ENCODE results near the gene PIP5K1B.

Gene PIP5K1B

DNA sequence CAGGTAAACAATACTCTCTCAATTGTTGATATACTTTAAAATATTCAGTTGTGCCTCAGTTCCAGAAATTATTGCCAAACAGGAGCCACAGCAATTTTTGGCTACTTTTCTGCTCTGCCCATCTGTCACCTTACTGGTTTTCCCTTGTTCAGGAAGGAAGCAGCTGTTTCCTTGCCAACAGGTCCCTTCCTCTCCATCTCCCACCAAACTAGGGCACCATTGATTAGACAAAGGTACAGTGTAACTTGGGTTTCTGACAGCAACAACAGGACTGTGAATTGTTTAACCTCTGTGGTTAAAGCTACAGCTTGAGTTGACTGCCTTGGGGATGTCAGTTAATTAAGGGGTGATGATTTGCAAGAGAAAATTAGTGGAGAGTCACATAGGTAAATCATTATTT lies 76.9 kb downstream of the PIP5K1B start:
- peaks cover 27% of the 10 kb centered on the region for H3K4me1 ChIP-seq (ENCODE audit: control insufficient read depth, insufficient read depth, low read length)
- H3K27me3 ChIP-seq (ENCODE audit: control insufficient read depth, insufficient read depth, low read length): no peaks in the 10 kb centered on the region
- no peak overlapping the region for H3K9ac ChIP-seq (ENCODE audit: low read length)
- peaks cover 3% of the 10 kb centered on the region for H3K36me3 ChIP-seq (ENCODE audit: control insufficient read depth, insufficient read depth, low read length)
- H3K27ac ChIP-seq (ENCODE audit: low read depth, low read length): no peak overlapping the region
- no peak overlapping the region for H3K4me3 ChIP-seq (ENCODE audit: low read length)

DNA sequence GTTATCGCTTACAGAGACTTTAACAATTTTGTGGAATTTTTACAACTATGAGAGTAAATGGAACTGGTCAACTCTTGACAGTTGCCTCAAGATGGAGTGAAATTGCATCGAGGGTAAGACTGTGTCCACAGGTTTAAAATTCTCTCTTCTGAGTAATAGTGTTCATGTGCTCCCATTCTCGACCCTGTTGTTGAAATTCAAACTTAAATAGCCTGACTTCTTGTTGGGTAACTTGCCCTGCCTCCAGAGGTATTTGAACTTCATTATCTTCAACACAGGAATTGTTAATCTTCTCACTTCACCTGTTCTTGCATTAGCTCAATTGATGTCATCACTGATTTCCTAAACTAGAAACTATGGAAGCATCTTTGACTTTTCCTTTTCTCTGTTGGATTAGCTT lies 77.5 kb downstream of the PIP5K1B start:
- no peaks in the 10 kb centered on the region for H3K27me3 ChIP-seq (ENCODE audit: control insufficient read depth, insufficient read depth, low read length)
- peaks cover 5% of the 10 kb centered on the region for H3K36me3 ChIP-seq (ENCODE audit: control insufficient read depth, insufficient read depth, low read length)
- peaks cover 27% of the 10 kb centered on the region for H3K4me1 ChIP-seq (ENCODE audit: control insufficient read depth, insufficient read depth, low read length)
- no peak overlapping the region for H3K27ac ChIP-seq (ENCODE audit: low read depth, low read length)
- peak overlapping the region; percentile 11 for H3K4me3 ChIP-seq (ENCODE audit: low read length)
- no peak overlapping the region for H3K9ac ChIP-seq (ENCODE audit: low read length)

DNA sequence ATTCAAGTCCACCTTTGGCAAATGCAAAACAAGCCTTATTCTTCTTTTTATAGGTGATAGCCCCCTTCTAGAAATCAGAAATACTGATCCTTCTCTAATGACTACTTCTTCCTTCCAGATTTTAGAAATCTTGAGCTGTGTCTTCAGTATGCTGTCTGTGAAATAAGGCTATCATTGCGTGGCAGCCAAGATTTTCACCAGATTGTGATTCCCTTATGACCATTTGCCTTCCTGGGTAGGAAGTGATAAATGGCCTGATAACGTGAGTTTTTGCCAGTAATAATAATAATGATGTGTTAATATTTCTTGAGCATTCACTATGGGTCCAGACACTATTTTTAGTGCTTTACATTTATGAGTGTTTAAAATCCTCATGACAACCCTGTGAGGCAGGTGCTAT lies 80.9 kb downstream of the PIP5K1B start:
- Histone ChIP-seq H3K36me3 (ENCODE audit: control insufficient read depth, insufficient read depth, low read length) (peaks cover 5% of the 10 kb centered on the region), H3K9ac (ENCODE audit: low read length) (no peak overlapping the region), H3K27me3 (ENCODE audit: control insufficient read depth, insufficient read depth, low read length) (no peaks in the 10 kb centered on the region), H3K27ac (ENCODE audit: low read depth, low read length) (no peak overlapping the region), H3K4me1 (ENCODE audit: control insufficient read depth, insufficient read depth, low read length) (peaks cover 21% of the 10 kb centered on the region), H3K4me3 (ENCODE audit: low read length) (no peak overlapping the region)

DNA sequence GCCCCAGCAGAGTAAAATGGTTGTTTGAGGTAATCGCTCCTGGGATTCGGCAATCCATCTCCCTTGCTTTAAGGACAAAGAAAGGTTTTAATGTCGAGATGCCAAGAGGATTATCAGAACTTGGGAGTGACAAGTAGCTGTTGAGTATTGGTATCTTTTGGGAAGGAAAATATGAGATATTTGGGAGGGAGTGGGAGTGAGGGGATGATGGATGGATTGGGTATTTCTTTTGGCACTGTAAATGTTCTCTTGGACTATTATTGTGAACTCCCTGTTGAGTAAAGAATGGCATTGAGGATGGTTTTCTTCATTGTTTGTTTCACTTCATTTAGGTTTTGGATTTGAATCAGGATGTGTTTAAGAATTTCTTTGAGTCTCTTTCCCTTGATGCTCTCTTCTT lies 86.1 kb downstream of the PIP5K1B start:
- H3K4me1 ChIP-seq (ENCODE audit: control insufficient read depth, insufficient read depth, low read length): no peaks in the 10 kb centered on the region
- no peaks in the 10 kb centered on the region for H3K27me3 ChIP-seq (ENCODE audit: control insufficient read depth, insufficient read depth, low read length)
- H3K4me3 ChIP-seq (ENCODE audit: low read length): no peak overlapping the region
- no peak overlapping the region for H3K9ac ChIP-seq (ENCODE audit: low read length)
- H3K27ac ChIP-seq (ENCODE audit: low read depth, low read length): no peak overlapping the region
- peaks cover 5% of the 10 kb centered on the region for H3K36me3 ChIP-seq (ENCODE audit: control insufficient read depth, insufficient read depth, low read length)

DNA sequence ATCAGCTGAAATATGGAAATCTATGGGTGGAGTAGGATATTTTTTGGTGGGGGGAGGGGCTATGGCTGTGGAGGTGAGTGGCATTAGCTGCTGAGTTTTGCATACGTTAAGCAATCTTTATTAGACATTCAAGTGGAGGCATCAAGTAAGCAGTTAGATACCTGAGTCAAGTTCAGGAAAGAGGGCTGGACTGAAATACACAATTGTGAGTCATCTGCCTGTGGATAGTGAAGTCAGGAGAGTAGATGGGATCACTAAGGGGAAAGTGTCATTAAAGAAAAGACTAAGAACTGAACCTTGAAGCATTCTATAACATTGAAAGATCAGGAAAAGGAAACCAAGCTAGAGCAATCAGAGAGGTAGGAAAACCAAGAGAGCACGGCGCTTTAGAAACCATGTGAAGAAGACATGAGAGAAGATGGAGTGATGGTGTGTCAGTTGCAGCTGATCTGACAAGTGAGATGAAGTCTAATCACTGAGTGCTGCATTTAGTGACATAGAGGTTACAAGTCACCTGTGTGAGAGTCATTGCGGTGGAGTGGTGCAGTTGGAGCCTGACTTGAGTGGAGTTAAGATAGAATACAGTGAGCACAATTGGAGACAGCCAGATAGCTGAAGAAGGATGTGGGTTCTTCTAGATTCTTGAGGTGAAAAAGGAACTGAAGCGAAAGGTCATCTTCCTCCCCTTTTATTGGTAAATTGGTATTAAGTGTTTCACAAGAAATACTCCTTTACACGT lies 88.7 kb downstream of the PIP5K1B start:
- no peak overlapping the region for H3K27ac ChIP-seq (ENCODE audit: low read depth, low read length)
- H3K4me3 ChIP-seq (ENCODE audit: low read length): no peak overlapping the region
- H3K36me3 ChIP-seq (ENCODE audit: control insufficient read depth, insufficient read depth, low read length): no peaks in the 10 kb centered on the region
- no peaks in the 10 kb centered on the region for H3K4me1 ChIP-seq (ENCODE audit: control insufficient read depth, insufficient read depth, low read length)
- H3K9ac ChIP-seq (ENCODE audit: low read length): no peak overlapping the region
- H3K27me3 ChIP-seq (ENCODE audit: control insufficient read depth, insufficient read depth, low read length): no peaks in the 10 kb centered on the region

DNA sequence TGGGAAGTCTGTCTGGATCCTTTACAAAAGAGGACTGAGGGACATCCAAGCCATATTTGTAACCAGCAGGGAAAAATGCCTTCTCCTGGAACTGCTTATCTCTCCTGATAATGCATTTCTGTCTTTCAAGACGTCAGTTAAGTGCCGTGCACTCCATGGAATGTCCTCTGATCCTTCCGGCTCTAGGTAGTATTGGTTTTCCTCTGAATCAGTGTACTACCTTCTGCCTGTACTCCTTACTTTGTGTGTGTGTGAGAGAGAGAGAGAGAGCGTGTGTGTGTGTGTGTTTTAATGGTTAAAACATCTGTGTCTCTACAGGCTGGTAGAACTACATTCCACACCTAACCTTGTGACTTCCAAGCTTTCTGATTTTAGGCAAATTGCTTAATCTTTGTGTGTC lies 89.9 kb downstream of the PIP5K1B start:
- no peaks in the 10 kb centered on the region for H3K27me3 ChIP-seq (ENCODE audit: control insufficient read depth, insufficient read depth, low read length)
- no peak overlapping the region for H3K27ac ChIP-seq (ENCODE audit: low read depth, low read length)
- no peak overlapping the region for H3K9ac ChIP-seq (ENCODE audit: low read length)
- H3K36me3 ChIP-seq (ENCODE audit: control insufficient read depth, insufficient read depth, low read length): no peaks in the 10 kb centered on the region
- no peak overlapping the region for H3K4me3 ChIP-seq (ENCODE audit: low read length)
- H3K4me1 ChIP-seq (ENCODE audit: control insufficient read depth, insufficient read depth, low read length): no peaks in the 10 kb centered on the region

DNA sequence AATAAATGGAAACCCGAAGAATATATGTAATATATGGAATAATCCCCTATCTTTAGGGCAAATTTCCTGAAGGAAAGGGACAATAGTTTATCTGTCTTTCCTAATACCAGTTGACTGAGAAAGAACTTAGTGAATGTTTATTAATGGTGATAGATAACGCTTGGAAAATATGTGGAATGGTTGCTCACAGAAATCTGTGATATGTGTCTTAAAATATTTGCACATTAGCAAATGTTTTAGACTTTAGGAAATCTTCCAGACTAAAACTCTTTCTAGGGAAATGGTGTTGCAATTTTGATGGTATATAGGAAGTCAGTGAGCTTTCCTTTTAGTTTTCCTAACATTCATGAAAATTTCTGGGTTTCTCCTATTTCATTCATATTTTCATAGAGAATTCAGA lies 90.4 kb downstream of the PIP5K1B start:
- Histone ChIP-seq H3K36me3 (ENCODE audit: control insufficient read depth, insufficient read depth, low read length) (no peaks in the 10 kb centered on the region), H3K4me1 (ENCODE audit: control insufficient read depth, insufficient read depth, low read length) (no peaks in the 10 kb centered on the region), H3K27ac (ENCODE audit: low read depth, low read length) (no peak overlapping the region), H3K27me3 (ENCODE audit: control insufficient read depth, insufficient read depth, low read length) (no peaks in the 10 kb centered on the region), H3K4me3 (ENCODE audit: low read length) (no peak overlapping the region), H3K9ac (ENCODE audit: low read length) (no peak overlapping the region)

DNA sequence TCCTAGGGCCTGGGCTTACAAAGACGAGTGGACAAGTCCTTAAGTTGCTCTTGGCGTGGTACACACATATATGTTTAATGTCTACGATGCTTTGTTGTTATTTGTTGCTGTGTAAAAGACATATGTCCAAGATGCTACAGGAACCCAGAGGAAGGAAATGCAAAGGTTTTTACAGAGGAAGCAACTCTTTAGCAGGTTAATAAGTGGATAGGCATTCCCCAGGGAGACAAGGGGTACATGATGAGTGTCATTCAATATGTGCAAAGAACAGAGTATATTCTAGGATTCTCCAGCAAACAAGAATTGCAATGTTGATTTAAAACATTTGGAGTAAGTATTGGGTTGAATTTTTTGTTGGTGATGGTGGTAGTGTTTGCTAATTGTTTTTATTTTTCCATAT lies 92.1 kb downstream of the PIP5K1B start:
- no peaks in the 10 kb centered on the region for H3K36me3 ChIP-seq (ENCODE audit: control insufficient read depth, insufficient read depth, low read length)
- no peak overlapping the region for H3K27ac ChIP-seq (ENCODE audit: low read depth, low read length)
- H3K9ac ChIP-seq (ENCODE audit: low read length): no peak overlapping the region
- H3K27me3 ChIP-seq (ENCODE audit: control insufficient read depth, insufficient read depth, low read length): no peaks in the 10 kb centered on the region
- no peak overlapping the region for H3K4me3 ChIP-seq (ENCODE audit: low read length)
- H3K4me1 ChIP-seq (ENCODE audit: control insufficient read depth, insufficient read depth, low read length): no peaks in the 10 kb centered on the region

DNA sequence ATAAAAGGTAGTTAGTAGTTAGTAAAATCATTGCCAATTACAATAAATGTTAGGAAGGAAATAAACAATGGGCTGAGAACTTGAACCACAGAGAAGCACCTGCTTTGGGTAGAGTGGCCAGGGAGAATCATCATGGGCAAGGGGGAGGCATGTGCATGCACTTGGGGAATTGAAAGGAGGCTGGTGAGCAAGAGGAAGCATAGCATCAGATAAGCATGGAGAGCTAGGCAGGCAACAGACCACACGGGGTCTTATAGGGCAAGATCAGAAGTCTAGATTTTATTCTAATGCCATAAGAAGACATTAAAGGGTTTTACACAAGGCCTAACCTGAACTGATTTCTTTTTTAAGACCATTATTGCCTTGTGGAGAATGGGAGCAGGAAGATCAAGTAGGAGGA lies 93.4 kb downstream of the PIP5K1B start:
- H3K27me3 ChIP-seq (ENCODE audit: control insufficient read depth, insufficient read depth, low read length): no peaks in the 10 kb centered on the region
- H3K4me3 ChIP-seq (ENCODE audit: low read length): no peak overlapping the region
- H3K9ac ChIP-seq (ENCODE audit: low read length): no peak overlapping the region

DNA sequence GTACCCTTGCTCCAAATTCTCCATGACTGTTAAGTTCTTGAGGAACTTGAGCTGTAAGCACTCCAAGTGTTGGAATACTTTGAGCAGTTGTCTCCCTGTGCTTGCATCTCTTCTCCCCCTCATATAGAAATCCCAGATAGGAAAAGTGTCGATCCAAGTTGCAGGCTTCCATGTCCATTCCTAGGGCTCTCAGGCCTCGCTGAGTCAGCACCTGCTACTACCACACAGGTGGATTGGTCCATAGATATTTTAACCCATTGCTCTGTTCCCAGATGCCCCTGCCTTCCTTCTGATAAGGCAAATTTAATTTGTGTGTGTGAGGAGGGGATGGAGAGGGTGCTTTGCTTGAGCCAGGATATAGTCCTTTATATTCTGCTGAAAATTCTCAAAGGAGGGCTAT lies 95.8 kb downstream of the PIP5K1B start:
- Histone ChIP-seq H3K27me3 (ENCODE audit: control insufficient read depth, insufficient read depth, low read length) (no peaks in the 10 kb centered on the region), H3K27ac (ENCODE audit: low read depth, low read length) (no peak overlapping the region), H3K4me3 (ENCODE audit: low read length) (no peak overlapping the region), H3K4me1 (ENCODE audit: control insufficient read depth, insufficient read depth, low read length) (peaks cover 12% of the 10 kb centered on the region), H3K9ac (ENCODE audit: low read length) (no peak overlapping the region), H3K36me3 (ENCODE audit: control insufficient read depth, insufficient read depth, low read length) (no peaks in the 10 kb centered on the region)

More for the DNA sequence above, 93.4 kb downstream of the PIP5K1B start:
- Histone ChIP-seq H3K27ac (ENCODE audit: low read depth, low read length) (no peak overlapping the region), H3K36me3 (ENCODE audit: control insufficient read depth, insufficient read depth, low read length) (no peaks in the 10 kb centered on the region), H3K4me1 (ENCODE audit: control insufficient read depth, insufficient read depth, low read length) (no peaks in the 10 kb centered on the region)

DNA sequence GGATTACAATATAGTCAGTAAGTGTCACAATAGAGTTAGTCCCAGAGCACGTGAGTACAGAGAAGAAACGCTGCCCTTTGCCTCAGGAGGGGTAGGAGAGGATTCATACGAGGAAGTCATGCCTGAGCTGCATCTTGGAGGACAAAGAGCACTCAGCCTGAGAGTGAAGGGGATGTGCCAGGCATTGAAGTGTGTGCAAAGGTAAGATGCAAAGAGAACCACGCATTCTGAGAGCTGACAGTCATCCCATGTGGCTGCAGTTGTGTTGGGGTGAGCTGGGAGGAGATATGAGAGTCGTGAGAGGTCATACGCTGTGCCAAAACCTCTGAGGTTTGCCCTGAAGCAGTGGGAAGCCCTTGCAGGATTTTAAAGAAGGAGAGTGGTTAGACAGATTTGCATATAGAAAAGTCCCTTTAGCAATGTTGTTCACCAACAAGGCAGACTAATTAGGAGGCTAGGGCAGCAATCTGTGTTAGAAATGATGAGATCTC lies 97.5 kb downstream of the PIP5K1B start:
- H3K27ac ChIP-seq (ENCODE audit: low read depth, low read length): no peak overlapping the region

DNA sequence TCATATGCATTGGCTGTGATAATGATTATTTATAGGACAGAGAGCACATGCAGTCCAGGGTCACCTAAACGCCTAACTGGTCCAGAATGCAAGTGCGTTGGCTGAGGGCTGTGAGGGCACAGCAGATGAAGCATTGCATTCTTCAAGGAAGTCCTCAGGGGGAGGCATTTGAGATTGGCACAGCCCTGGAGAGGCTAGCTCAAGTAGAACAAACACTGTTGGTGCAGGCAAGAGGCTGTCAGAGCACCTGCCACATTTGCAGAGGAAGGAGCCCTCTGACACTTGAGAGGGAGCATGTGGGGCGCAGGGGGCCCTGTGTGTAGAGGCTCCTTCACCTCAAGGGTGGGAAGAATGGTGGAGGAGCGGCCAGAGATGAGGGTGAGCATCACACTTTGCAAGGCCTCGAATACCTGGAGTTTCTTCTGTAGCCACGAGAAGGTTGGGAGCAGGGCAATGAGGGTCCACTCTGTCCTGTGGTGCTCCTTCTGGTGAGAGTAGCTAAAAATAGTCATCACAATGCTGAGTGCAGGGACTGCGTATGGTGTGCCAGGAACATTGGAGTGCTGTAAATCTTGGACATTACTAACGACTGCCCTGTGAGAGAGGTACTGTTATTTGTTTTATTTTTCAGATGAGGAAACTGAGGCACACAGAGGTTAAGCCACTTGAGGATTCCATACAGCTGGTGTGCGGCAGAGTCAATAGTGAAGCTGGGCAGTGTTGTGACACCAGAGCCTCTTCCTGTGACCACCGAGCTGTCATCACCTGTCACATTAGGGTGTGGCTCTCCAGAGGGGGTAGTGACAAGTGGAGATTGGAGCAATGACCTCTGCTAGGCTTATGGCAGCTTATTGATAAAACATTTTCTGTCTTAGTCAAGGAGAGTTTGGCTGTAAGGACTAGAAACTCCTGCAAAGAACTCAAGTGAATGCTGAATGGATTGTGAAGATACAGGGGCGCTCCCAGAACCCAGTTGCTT lies 100.2 kb downstream of the PIP5K1B start:
- H3K4me1 ChIP-seq (ENCODE audit: control insufficient read depth, insufficient read depth, low read length): peaks cover 18% of the 10 kb centered on the region
- no peaks in the 10 kb centered on the region for H3K27me3 ChIP-seq (ENCODE audit: control insufficient read depth, insufficient read depth, low read length)
- H3K9ac ChIP-seq (ENCODE audit: low read length): no peak overlapping the region
- H3K27ac ChIP-seq (ENCODE audit: low read depth, low read length): peak overlapping the region; percentile 61
- H3K36me3 ChIP-seq (ENCODE audit: control insufficient read depth, insufficient read depth, low read length): no peaks in the 10 kb centered on the region
- H3K4me3 ChIP-seq (ENCODE audit: low read length): no peak overlapping the region

More for the DNA sequence above, 97.5 kb downstream of the PIP5K1B start:
- H3K9ac ChIP-seq (ENCODE audit: low read length): no peak overlapping the region
- H3K36me3 ChIP-seq (ENCODE audit: control insufficient read depth, insufficient read depth, low read length): no peaks in the 10 kb centered on the region
- H3K27me3 ChIP-seq (ENCODE audit: control insufficient read depth, insufficient read depth, low read length): no peaks in the 10 kb centered on the region
- no peak overlapping the region for H3K4me3 ChIP-seq (ENCODE audit: low read length)
- H3K4me1 ChIP-seq (ENCODE audit: control insufficient read depth, insufficient read depth, low read length): peaks cover 18% of the 10 kb centered on the region
